RWPE1 (cell line): Measurements from ENCODE around the gene CEP41.

Source experiments
- CTCF ChIA-PET: fragments of 350-600 bp; sonication (Branson Sonifier 250); formaldehyde crosslinking; extraction: SDS; loops from one replicate; lab custom pipeline; 2021; lab: Yijun Ruan, JAX
- POLR2A ChIA-PET: fragments of 400-600 bp; formaldehyde crosslinking; extraction: SDS; loops from one replicate; lab custom pipeline; 2020; ENCODE audit warnings: antibody characterized with exemption; ENCODE audit not compliant: low non-redundant PET; lab: Yijun Ruan, JAX
- DNase-seq: peaks from one replicate; pipeline ENCODE4 v3.0.0; 2012; ENCODE audit warnings: low spot score
- H3K27ac ChIP-seq: fragments of 450-650 bp; 2 replicates; pipeline ENCODE4 v1.5.1; 2017
- TF ChIP-seq, protein P1 (sequence below): fragments of 450-650 bp; conservative IDR thresholded peaks from 2 replicates; pipeline ENCODE4 v1.5.1; 2017; ENCODE audit warnings: low read depth, mild to moderate bottlenecking

CEP41 gene

GRCh38 chr7:130440527-130441365 is at the start of gene CEP41:
Gene CEP41, minus strand, starts transcription at chr7:130441016. Its CDS starts 50 bp downstream, at chr7:130440966.
- ChIA-PET POLR2A (no interaction called here), CTCF (interaction anchor here (0.9 kb wide), 1 partner anchor 20 kb away, joined by 3 read pairs; no protein-coding TSS in a partner anchor)
- TF ChIP-seq, protein P1, sequence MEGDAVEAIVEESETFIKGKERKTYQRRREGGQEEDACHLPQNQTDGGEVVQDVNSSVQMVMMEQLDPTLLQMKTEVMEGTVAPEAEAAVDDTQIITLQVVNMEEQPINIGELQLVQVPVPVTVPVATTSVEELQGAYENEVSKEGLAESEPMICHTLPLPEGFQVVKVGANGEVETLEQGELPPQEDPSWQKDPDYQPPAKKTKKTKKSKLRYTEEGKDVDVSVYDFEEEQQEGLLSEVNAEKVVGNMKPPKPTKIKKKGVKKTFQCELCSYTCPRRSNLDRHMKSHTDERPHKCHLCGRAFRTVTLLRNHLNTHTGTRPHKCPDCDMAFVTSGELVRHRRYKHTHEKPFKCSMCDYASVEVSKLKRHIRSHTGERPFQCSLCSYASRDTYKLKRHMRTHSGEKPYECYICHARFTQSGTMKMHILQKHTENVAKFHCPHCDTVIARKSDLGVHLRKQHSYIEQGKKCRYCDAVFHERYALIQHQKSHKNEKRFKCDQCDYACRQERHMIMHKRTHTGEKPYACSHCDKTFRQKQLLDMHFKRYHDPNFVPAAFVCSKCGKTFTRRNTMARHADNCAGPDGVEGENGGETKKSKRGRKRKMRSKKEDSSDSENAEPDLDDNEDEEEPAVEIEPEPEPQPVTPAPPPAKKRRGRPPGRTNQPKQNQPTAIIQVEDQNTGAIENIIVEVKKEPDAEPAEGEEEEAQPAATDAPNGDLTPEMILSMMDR, result no peak
- peak; percentile 96 for DNase-seq
- H3K27ac ChIP-seq, result peak within 1 kb of the TSS; percentile 88

DNA sequence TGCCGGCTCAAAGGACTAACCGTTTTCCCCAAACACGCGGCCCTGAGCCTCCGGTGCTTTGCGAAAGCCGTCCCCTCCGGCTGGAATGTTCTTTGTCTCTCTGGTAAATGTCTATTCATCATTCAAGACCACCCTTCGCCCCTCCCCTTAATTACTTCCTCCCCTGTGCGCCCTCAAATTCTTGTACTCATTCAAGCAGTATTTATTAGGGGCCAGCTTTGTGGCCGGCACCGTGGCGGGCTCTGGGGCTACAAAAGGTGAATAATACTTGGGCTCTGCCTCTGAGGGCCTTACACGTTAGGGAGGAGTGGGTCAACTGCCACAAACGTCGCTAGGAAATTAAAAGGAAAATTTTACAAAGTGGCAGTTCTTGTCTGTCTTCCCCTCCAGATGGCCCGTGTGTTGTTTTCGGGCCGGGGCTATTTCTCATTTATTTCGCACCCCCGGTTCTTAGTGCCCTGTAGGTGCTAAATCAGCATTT is 49.5 kb upstream of the CEP41 start:
- TF ChIP-seq, protein P1, result no peak
- ChIA-PET CTCF (no interaction called here), POLR2A (no interaction called here)
- no peak for DNase-seq
- H3K27ac ChIP-seq, result no peak overlapping the region

DNA sequence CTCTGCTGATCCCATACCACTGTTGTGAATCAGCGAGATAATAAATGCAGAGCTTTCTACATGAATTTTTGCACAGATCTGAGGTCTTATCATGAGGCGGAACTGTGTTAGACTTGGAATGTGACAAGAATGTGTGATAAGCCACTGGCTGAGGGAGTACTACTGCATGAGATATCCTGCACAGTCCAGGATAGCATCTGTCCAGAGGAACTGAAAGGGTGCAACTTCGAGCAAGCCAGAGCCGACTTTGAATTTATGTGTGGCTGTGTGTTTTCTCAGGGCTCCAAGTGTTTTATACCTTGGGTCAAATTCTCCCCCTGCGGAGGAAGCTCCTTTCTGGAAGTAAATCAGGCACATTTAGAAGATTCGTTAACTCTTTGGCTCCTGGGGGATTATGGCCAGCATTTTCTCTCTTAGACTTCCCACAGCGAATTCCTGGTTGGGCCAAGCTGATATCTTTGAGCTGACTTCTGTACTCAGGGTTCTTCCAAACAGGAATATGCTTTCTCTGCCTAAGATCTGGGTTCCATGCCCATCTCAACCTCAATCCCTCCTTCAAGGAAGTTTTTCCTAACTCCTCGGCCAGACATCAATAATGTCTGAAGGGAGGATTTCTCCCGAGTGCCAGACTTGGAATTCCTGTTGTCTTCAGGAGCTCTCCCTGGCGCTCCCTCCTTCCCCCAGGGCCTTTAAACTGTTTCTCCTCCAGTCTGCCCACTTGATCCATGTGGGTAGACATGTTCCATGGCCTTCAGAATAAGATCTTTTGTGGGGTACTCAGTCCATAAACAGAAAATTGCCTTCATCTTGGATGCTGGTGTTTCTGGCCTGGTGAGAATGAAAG is 48.5 kb upstream of the CEP41 start:
- H3K27ac ChIP-seq, result no peak overlapping the region
- ChIA-PET CTCF (no interaction called here), POLR2A (no interaction called here)
- DNase-seq, result no peak
- TF ChIP-seq, protein P1, result no peak

DNA sequence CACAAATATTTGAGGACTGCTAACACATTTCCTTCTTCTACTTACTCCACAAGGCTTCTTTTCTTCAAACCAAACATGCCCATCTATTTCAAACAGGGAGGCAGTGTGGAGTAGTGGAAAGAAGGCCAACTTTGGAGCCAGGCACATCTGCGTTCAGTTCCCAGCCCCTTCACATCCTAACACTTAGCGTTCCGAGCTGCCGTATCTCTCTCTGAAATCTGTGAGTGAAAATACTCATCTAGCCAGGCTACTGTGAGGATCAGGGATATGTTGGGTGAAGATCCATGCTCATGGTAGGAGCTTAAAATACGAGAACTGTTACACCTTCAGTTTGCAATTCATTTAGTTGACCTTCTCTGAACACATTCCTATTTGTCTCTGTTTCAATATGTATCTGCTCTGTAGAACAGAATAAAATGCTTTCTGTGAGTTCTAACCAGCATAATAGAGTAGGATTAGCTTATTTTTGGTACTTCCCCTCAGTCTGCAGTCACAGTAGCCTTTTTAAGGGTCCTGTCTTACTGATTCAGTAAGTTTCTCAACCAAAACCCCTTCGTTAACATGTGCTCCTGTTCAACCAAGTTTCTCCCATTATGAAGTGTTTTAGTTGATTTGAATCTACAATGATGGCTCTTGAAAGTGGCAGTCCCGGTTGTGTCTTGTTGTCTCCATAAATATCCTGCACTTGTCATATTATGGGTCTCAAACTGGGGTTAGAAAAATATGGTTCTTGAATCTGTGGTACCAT is 47.8 kb upstream of the CEP41 start:
- ChIA-PET CTCF (no interaction called here), POLR2A (no interaction called here)
- TF ChIP-seq, protein P1, result no peak
- no peak for DNase-seq
- no peak overlapping the region for H3K27ac ChIP-seq

DNA sequence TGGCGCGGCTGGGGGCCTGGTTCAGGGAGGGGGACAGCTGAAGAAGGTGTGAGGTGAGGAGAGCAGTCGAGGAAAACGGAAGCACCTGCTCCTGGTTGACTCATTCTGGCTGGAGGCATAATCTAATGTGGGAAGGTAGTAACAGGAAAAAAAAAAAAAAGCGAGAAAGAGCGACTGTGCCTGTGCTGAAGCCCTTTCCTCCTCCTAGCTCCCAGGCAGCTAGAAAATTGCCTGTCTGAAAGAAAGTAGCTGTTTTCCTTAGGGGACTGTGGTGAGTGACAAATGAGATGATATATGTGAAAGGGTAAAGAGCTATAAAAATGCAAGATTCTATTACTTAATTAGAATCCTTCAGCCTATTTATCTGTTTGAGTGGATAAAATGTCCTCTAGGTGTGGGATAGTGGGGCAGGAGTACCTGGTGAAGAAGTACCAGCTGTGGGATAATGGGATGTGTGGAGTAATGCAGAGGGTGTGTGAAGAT is 46.2 kb upstream of the CEP41 start:
- POLR2A ChIA-PET, result no interaction called here

More for the DNA sequence above, 46.2 kb upstream of the CEP41 start:
- CTCF ChIA-PET, result interaction anchor here (0.6 to 0.7 kb wide), 2 partner anchors 10 to 14 kb away, joined by 4 read pairs; no protein-coding TSS in a partner anchor
- TF ChIP-seq, protein P1, result no peak
- peak; percentile 34 for DNase-seq
- H3K27ac ChIP-seq, result no peak overlapping the region
